WERI-Rb-1 (cell line): Measurements from ENCODE around the gene GAGE10.

ENCODE experiments used
- DNase-seq: peaks from one replicate; pipeline ENCODE4 v3.0.0-alpha.2; 2020
- H3K27ac ChIP-seq: fragments of 250-450 bp; sonication (Bioruptor Pico); 2 replicates; pipeline ENCODE4 v1.5.1; 2020; ENCODE audit warnings: mild to moderate bottlenecking, moderate library complexity
- H3K27me3 ChIP-seq: fragments of 250-450 bp; sonication (Bioruptor Pico); 2 replicates; pipeline ENCODE4 v1.5.1; 2021; ENCODE audit warnings: mild to moderate bottlenecking, low read depth, moderate library complexity; ENCODE audit not compliant: insufficient read depth, severe bottlenecking
- H3K36me3 ChIP-seq: fragments of 250-450 bp; sonication (Bioruptor Pico); 2 replicates; pipeline ENCODE4 v1.5.1; 2020; ENCODE audit warnings: mild to moderate bottlenecking, moderate library complexity
- H3K4me3 ChIP-seq: 2 replicates; pipeline ENCODE4 v1.5.1; 2011; ENCODE audit warnings: low read depth, mild to moderate bottlenecking, control low read depth, low read length
- H3K9me3 ChIP-seq: fragments of 250-450 bp; sonication (Bioruptor Pico); 2 replicates; pipeline ENCODE4 v1.5.1; 2021; ENCODE audit warnings: mild to moderate bottlenecking, moderate library complexity; ENCODE audit not compliant: severe bottlenecking
- TF ChIP-seq, protein P1 (sequence below): IDR thresholded peaks from 2 replicates; pipeline ENCODE4 v1.5.1; 2011; ENCODE audit warnings: low read depth, mild to moderate bottlenecking, control low read depth, inconsistent platforms, low read length

The GAGE10 gene

GRCh38 chrX:49277535-49277830 lies 26.0 kb upstream of the GAGE10 start:
- Histone ChIP-seq H3K4me3 (no peak overlapping the region), H3K9me3 (no peaks in the 10 kb centered on the region), H3K27me3 (peaks cover 4% of the 10 kb centered on the region), H3K27ac (no peak overlapping the region), H3K36me3 (no peaks in the 10 kb centered on the region)
- TF ChIP-seq, protein P1, sequence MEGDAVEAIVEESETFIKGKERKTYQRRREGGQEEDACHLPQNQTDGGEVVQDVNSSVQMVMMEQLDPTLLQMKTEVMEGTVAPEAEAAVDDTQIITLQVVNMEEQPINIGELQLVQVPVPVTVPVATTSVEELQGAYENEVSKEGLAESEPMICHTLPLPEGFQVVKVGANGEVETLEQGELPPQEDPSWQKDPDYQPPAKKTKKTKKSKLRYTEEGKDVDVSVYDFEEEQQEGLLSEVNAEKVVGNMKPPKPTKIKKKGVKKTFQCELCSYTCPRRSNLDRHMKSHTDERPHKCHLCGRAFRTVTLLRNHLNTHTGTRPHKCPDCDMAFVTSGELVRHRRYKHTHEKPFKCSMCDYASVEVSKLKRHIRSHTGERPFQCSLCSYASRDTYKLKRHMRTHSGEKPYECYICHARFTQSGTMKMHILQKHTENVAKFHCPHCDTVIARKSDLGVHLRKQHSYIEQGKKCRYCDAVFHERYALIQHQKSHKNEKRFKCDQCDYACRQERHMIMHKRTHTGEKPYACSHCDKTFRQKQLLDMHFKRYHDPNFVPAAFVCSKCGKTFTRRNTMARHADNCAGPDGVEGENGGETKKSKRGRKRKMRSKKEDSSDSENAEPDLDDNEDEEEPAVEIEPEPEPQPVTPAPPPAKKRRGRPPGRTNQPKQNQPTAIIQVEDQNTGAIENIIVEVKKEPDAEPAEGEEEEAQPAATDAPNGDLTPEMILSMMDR = no peak
- no peak for DNase-seq

GRCh38 chrX:49278081-49278480 lies 25.4 kb upstream of the GAGE10 start:
- DNase-seq = no peak
- Histone ChIP-seq H3K4me3 (no peak overlapping the region), H3K9me3 (no peaks in the 10 kb centered on the region), H3K27ac (no peak overlapping the region), H3K27me3 (peaks cover 8% of the 10 kb centered on the region), H3K36me3 (no peaks in the 10 kb centered on the region)
- TF ChIP-seq, protein P1 = no peak

DNA sequence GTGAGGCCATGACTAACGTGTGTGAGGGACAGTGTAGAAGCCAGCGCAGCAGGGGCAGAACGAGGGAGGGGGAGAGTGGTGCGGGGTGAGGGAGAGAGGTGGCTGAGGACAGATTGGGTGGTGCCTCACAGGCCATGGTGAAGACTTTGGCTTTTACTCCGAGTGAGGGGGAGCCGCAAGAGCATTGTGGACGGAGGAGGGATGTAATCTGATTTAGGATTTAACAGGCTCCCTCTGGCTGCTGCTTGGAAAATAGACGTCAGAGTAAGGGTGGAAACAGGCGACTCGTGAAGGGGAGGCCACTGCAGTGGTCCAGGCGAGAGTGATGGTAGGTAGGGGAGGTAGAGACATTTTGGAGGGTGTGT lies 20.8 kb upstream of the GAGE10 start:
- H3K27ac ChIP-seq = no peak overlapping the region
- no peak overlapping the region for H3K4me3 ChIP-seq
- TF ChIP-seq, protein P1 = peak; percentile 38; the same call in 1 of the 2 replicates
- H3K36me3 ChIP-seq = no peaks in the 10 kb centered on the region
- peaks cover 6% of the 10 kb centered on the region for H3K27me3 ChIP-seq
- no peaks in the 10 kb centered on the region for H3K9me3 ChIP-seq
- DNase-seq = peak; percentile 46

DNA sequence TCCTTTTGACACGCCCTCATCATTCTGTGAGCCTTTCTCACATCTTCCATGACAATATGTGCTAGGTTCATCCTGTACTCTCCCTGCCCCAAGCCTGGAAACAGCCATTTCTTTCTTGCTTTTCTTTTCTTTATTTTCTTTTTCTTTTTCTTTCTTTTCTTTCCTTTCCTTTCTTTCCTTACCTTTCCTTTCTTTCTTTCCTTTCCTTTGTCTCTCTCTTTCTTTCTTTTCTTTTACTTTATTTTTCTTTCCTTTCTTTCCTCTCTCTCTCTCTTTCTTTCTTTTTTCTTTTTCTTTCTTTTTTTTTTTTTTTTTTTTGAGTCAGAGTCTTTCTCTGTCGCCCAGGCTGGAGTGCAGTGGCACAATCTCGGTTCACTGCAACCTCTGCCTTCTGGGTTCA lies 19.2 kb upstream of the GAGE10 start:
- Histone ChIP-seq H3K36me3 (no peaks in the 10 kb centered on the region), H3K27me3 (peaks cover 15% of the 10 kb centered on the region), H3K27ac (no peak overlapping the region), H3K9me3 (no peaks in the 10 kb centered on the region), H3K4me3 (no peak overlapping the region)
- DNase-seq = no peak
- TF ChIP-seq, protein P1 = no peak

DNA sequence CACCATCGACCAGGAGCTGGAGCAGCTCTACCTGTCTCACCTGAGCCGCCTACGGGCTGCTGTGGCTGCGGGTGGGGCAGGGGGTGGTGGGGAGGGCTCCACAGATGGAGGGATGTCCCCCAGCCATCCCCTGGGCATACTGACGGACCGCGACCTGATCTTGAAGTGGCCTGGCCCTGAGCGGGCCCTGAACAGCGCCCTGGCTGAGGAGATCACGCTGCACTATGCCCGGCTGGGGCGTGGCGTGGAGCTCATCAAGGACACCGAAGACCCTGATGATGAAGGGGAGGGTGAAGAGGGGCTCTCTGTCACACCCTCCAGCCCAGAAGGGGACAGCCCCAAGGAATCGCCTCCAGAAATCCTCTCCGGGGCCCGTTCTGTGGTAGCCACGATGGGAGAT lies 17.3 kb upstream of the GAGE10 start:
- H3K4me3 ChIP-seq = no peak overlapping the region
- no peaks in the 10 kb centered on the region for H3K36me3 ChIP-seq
- no peaks in the 10 kb centered on the region for H3K9me3 ChIP-seq
- H3K27ac ChIP-seq = no peak overlapping the region
- peaks cover 23% of the 10 kb centered on the region for H3K27me3 ChIP-seq
- TF ChIP-seq, protein P1 = no peak
- no peak for DNase-seq

GRCh38 chrX:49286581-49286980 lies 16.9 kb upstream of the GAGE10 start:
- peaks cover 27% of the 10 kb centered on the region for H3K27me3 ChIP-seq
- DNase-seq = no peak
- TF ChIP-seq, protein P1 = no peak
- no peaks in the 10 kb centered on the region for H3K9me3 ChIP-seq
- no peak overlapping the region for H3K27ac ChIP-seq
- no peaks in the 10 kb centered on the region for H3K36me3 ChIP-seq
- no peak overlapping the region for H3K4me3 ChIP-seq
